ENCODE measurements around the gene ZNF814.
"Not testable (repeated sequence)": the region's sequence is repeated elsewhere in the genome, so short reads cannot be mapped to it uniquely, and the experiment has no call there.

GRCh38 chr19:57810410-57811295 lies 78.2 kb downstream of the ZNF814 start:
- TF ChIP-seq, protein P1, sequence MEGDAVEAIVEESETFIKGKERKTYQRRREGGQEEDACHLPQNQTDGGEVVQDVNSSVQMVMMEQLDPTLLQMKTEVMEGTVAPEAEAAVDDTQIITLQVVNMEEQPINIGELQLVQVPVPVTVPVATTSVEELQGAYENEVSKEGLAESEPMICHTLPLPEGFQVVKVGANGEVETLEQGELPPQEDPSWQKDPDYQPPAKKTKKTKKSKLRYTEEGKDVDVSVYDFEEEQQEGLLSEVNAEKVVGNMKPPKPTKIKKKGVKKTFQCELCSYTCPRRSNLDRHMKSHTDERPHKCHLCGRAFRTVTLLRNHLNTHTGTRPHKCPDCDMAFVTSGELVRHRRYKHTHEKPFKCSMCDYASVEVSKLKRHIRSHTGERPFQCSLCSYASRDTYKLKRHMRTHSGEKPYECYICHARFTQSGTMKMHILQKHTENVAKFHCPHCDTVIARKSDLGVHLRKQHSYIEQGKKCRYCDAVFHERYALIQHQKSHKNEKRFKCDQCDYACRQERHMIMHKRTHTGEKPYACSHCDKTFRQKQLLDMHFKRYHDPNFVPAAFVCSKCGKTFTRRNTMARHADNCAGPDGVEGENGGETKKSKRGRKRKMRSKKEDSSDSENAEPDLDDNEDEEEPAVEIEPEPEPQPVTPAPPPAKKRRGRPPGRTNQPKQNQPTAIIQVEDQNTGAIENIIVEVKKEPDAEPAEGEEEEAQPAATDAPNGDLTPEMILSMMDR (IDR thresholded peaks at IDR 0.05; ENCODE audit: low read length) = not testable (repeated sequence)
- TF ChIP-seq EZH2 (optimal IDR thresholded peaks at IDR 0.05; ENCODE audit: low read depth, low read length); EZH2phosphoT487 (IDR thresholded peaks at IDR 0.05; ENCODE audit: low read length): not testable (repeated sequence)
